Effector CD4-positive, alpha-beta T cell (primary cell): ENCODE results near the gene SNRPA1.

Experiments
- DNase-seq: peaks from one replicate; pipeline ENCODE4 v3.0.0-alpha.2; 2020

Gene SNRPA1

GRCh38 chr15:101318147-101318819, 23.2 kb upstream of the SNRPA1 start:
- DNase-seq: no peak

- DNase-seq: no peak
Measured at GRCh38 chr15:101317336-101317872, 22.4 kb upstream of the SNRPA1 start.

- no peak for DNase-seq
Measured at GRCh38 chr15:101316529-101316928, 21.5 kb upstream of the SNRPA1 start.

GRCh38 chr15:101315736-101316135, 20.7 kb upstream of the SNRPA1 start:
- DNase-seq: no peak

- DNase-seq: no peak
Measured at GRCh38 chr15:101314336-101315125, 19.5 kb upstream of the SNRPA1 start.

- no peak for DNase-seq
Measured at GRCh38 chr15:101313041-101313761, 18.2 kb upstream of the SNRPA1 start.

- no peak for DNase-seq
Measured at GRCh38 chr15:101310508-101310907, 15.5 kb upstream of the SNRPA1 start.

GRCh38 chr15:101310161-101310480, 15.1 kb upstream of the SNRPA1 start:
- DNase-seq: no peak

GRCh38 chr15:101309436-101310160, 14.6 kb upstream of the SNRPA1 start:
- DNase-seq: no peak

- DNase-seq: no peak
Measured at GRCh38 chr15:101308604-101309435, 13.8 kb upstream of the SNRPA1 start.

GRCh38 chr15:101307897-101308603, 13.0 kb upstream of the SNRPA1 start:
- DNase-seq: no peak

- DNase-seq: no peak
Measured at GRCh38 chr15:101307048-101307896, 12.2 kb upstream of the SNRPA1 start.

GRCh38 chr15:101306341-101307047, 11.4 kb upstream of the SNRPA1 start:
- DNase-seq: no peak

GRCh38 chr15:101305820-101306255, 10.8 kb upstream of the SNRPA1 start:
- DNase-seq: no peak

GRCh38 chr15:101303408-101303807, 8.4 kb upstream of the SNRPA1 start:
- DNase-seq: no peak

- no peak for DNase-seq
Measured at GRCh38 chr15:101296418-101297405, 1.7 kb upstream of the SNRPA1 start.

- no peak for DNase-seq
Measured at GRCh38 chr15:101295607-101296161, 636 bp upstream of the SNRPA1 start.

GRCh38 chr15:101293122-101293521, 1.9 kb downstream of the SNRPA1 start:
- no peak for DNase-seq
